AG04449 (cell line): Measurements from ENCODE around the gene SDHAF4.
A peak's percentile ranks its signal among the peaks of the same experiment; 100 is the strongest.

Experiments
- CTCF ChIA-PET: fragments of 350-600 bp; formaldehyde crosslinking; extraction: SDS; loops from one replicate; lab custom pipeline; 2021; ENCODE audit warnings: antibody characterized with exemption; lab: Yijun Ruan, JAX
- POLR2A ChIA-PET: fragments of 400-600, 350-600 bp; formaldehyde crosslinking; extraction: SDS; loops from one replicate; lab custom pipeline; 2020; ENCODE audit warnings: antibody characterized with exemption, inconsistent platforms; lab: Yijun Ruan, JAX
- DNase-seq: peaks from one replicate; pipeline ENCODE4 v3.0.0-alpha.2; 2010; ENCODE audit warnings: low read depth, low spot score
- H3K4me3 ChIP-seq: 2 replicates; pipeline ENCODE4 v1.5.1; 2011; ENCODE audit warnings: low read depth, mild to moderate bottlenecking, control low read depth, low read length
- CTCF ChIP-seq: IDR thresholded peaks from one replicate; pipeline ENCODE4 v1.5.1; 2011; ENCODE audit warnings: mild to moderate bottlenecking, moderate library complexity, low read length, control low read depth, inconsistent platforms; ENCODE audit not compliant: insufficient read depth; ENCODE audit errors: missing control alignments

Gene SDHAF4

GRCh38 chr6:70531133-70531532 is 35.6 kb upstream of the SDHAF4 start:
- DNase-seq = no peak
- no peak overlapping the region for H3K4me3 ChIP-seq
- ChIA-PET POLR2A (no interaction called here), CTCF (interaction anchor here (0.9 kb wide), 1 partner anchor 16 kb away, joined by 3 read pairs; no protein-coding TSS in a partner anchor)
- no peak for TF ChIP-seq CTCF

GRCh38 chr6:70537266-70537665 is 29.5 kb upstream of the SDHAF4 start:
- CTCF ChIA-PET = interaction anchor here (1.4 kb wide), 1 partner anchor 10 kb away, joined by 5 read pairs; no protein-coding TSS in a partner anchor
- POLR2A ChIA-PET = no interaction called here
- no peak overlapping the region for H3K4me3 ChIP-seq
- no peak for TF ChIP-seq CTCF
- DNase-seq = no peak

GRCh38 chr6:70538376-70538775 is 28.4 kb upstream of the SDHAF4 start:
- H3K4me3 ChIP-seq = no peak overlapping the region
- no peak for TF ChIP-seq CTCF
- DNase-seq = no peak
- POLR2A ChIA-PET = no interaction called here
- CTCF ChIA-PET = interaction anchor here (1.4 kb wide), 1 partner anchor 9 kb away, joined by 5 read pairs; no protein-coding TSS in a partner anchor

- POLR2A ChIA-PET = no interaction called here
- peak; percentile 38 for TF ChIP-seq CTCF
Measured at GRCh38 chr6:70547313-70547712, 19.4 kb upstream of the SDHAF4 start.

GRCh38 chr6:70547905-70548304 is 18.8 kb upstream of the SDHAF4 start:
- no peak overlapping the region for H3K4me3 ChIP-seq
- CTCF ChIA-PET = interaction anchor here (0.9 to 3.2 kb wide), 8 partner anchors 10 to 408 kb away, joined by 3 to 21 read pairs (median 4); no protein-coding TSS in a partner anchor
- DNase-seq = no peak
- POLR2A ChIA-PET = no interaction called here
- TF ChIP-seq CTCF = no peak

More at GRCh38 chr6:70547313-70547712, 19.4 kb upstream of the SDHAF4 start:
- no peak overlapping the region for H3K4me3 ChIP-seq
- no peak for DNase-seq
- CTCF ChIA-PET = interaction anchor here (0.7 to 3.2 kb wide), 15 partner anchors 9 to 337 kb away, joined by 3 to 21 read pairs (median 4); partner anchors contain the start of gene SDHAF4

GRCh38 chr6:70549327-70549726 is 17.4 kb upstream of the SDHAF4 start:
- CTCF ChIA-PET = interaction anchor here (1.9 to 3.2 kb wide), 2 partner anchors 137 to 335 kb away, joined by 4 to 21 read pairs; no protein-coding TSS in a partner anchor
- no peak for TF ChIP-seq CTCF
- POLR2A ChIA-PET = no interaction called here
- no peak overlapping the region for H3K4me3 ChIP-seq
- no peak for DNase-seq
